GM21528 (cell line): ENCODE data around the gene TRPC6.
"Not testable (repeated sequence)": the region's sequence is repeated elsewhere in the genome, so short reads cannot be mapped to it uniquely, and the experiment has no call there.

Source experiments
- ATAC-seq: cut with Tn5 transposase; IDR thresholded peaks from one replicate; pipeline ENCODE4 v1.9.1; 2021; ENCODE audit warnings: mild to moderate bottlenecking, moderate library complexity; ENCODE audit not compliant: unreplicated experiment, low FRiP score

TRPC6 gene

DNA sequence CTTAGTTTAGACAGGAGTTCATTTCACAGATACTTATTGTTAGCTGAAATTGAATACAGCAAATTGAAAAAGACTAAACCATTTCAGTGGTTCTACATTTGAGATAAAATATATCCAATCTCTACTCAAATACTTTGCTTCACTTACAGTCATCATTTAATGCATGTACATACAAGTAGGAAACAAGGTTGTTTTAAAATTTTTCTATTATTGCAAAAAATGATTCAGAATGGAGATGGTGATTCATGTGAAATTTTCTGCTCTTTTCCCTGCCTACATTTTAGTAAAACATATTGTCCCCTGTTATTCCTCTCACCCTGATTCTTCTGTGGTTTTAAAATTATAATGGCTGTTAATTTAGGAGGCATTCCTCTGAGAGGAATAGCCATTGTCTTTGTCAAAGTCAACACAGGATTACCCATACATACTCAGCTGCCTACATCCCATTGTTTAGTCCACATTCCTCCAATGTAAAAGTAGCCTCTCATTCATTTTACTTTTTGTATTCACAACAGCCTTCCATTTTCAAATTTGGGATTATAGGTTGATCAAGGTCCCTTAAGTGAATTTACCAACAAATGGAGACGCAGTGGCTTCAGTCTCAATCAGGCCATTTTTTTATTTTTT lies 60.1 kb downstream of the TRPC6 start:
- no peak for ATAC-seq

DNA sequence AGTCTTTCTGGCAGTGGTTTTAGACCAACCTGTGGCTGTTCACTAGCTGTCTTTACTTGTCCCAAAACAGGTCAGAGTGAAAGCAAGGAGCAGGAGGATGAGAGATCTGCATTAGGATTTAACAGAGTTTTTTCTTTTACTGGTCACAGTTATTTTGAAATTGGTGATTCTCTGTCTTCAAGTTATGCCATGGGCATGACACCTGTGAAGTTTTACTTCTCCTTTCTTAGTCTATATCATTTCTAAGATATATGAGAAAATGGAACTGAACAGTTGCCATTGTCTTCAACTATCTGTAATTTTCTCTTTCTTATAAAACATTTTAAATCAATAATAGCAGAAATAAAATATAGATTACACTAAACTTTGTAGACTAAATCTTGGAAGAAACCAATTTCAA lies 60.6 kb downstream of the TRPC6 start:
- ATAC-seq, result no peak

DNA sequence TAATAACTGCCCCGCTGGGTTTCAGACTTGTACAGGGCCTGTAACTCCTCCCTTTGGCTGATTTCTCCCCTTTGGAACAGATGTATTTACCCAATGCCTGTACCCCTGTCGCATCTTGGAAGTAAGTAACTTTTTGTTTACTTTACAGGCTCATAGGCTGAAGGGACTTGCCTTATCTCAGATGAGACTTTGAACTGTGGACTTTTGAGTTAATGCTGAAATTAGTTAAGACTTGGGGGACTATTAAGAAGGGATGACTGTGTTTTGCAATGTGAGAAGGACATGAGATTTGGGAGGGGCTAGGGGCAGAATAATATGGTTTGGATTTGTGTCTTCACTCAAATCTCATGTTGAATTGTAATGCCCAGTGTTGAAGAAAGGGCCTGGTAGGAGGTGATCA lies 62.0 kb downstream of the TRPC6 start:
- no peak for ATAC-seq

DNA sequence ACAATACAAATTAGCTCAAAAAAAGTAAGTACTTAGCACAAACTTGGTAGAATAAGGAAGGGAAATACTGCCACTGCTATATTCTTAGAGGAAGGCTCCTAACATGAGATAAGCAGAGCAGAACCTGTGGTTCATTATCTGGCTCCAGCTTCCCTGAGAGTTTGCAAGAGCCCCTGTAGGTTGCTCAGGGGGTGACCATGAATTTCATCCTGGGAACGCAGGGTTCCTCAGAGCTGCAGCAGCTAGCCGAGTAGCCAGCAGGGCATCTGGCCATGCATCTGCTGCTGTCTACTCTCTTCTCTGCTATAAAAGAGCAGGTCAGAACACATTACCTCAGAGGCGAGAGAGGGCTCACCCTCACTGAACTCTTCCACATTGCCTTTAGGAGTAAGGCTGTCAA lies 67.3 kb downstream of the TRPC6 start:
- no peak for ATAC-seq

DNA sequence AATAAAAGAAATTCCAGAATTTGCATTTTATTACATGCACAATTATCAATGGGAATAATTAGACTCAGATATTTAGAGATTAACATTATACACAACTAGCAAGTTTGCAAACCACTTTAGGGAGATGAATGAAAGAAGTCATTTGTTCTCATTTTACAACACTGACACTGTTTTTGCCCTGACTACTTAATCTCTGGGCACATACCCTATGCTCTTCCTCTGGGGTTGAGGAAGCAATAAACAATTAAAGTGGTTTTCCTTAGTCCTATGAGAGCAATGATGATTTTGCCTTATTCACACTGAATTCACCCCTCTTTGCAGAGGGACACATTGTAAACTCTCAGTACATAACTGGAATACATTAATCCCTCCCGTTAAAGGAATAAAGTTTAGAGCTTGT lies 72.7 kb downstream of the TRPC6 start:
- no peak for ATAC-seq

DNA sequence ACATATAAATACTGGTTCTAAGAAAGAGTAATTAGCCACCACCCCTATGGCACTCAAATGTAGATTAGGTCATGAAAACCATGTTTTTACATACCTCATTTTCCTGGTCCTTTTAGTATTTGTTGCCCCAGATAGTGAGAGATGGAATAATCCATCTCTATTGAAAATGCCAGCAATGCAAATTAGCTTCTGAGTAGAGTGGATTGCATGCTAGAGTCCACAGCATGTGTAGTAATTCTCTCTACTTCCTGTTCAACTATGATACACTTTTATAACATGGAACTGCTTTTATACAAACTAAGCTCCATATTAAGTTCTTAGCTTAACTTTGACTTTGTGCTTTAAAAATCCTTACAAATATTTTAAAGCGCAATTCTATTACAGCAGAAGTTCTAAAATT lies 73.2 kb downstream of the TRPC6 start:
- no peak for ATAC-seq

DNA sequence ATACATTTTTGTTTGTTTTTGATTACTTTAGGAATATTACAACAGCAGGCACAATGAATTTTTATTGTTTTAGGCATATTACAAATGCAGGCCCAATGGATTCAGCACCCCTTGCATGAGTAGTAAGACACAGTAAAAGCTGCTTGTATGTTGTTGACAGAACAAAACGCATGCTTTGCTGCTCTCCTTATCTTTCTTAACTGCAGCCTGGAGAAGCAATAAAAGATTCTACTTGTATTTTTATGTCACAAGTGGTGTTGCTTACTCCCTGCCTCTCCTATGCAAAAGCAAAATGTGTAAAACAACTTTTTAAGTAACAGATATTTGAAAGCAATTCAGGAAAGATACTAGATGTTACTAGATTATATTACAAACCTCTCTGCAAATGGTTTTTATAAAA lies 73.9 kb downstream of the TRPC6 start:
- ATAC-seq, result no peak

DNA sequence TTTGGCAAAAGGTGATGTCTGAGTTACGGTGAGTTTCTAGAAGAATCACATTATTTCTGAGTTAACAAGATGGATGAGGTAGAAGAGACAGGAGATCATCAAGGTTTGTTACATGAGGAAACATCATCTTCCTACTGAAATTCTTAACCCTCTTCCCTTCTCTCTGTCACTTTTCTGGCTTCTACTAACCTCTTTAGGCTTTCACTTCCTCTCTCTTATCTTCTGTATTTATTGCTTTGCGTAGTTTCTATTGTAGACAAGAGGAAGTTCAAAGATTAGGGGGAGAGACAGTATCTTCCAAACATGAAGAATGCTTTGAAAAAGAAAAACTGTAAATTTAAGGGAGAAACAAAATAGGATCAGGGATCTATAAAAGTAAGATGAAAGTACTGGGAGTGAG lies 75.4 kb downstream of the TRPC6 start:
- ATAC-seq, result no peak

DNA sequence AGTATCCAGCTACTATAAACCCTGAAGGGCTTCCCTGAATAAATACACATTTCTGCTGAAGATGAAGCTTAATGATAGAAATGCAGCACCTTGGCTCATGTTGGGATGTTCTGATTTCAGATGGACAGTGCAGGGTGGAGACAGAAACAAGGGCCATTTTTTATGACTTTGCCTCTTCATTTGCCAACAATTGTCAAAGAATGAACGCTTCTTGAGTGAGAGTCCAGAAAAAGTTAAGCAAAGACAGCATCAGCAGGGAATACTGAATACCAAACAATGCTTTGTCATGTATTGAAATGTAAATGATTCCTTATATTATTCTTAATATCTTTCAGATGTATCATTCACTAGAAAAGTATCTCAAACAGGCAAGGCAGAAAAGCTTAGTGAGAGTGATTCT lies 84.9 kb downstream of the TRPC6 start:
- no peak for ATAC-seq

DNA sequence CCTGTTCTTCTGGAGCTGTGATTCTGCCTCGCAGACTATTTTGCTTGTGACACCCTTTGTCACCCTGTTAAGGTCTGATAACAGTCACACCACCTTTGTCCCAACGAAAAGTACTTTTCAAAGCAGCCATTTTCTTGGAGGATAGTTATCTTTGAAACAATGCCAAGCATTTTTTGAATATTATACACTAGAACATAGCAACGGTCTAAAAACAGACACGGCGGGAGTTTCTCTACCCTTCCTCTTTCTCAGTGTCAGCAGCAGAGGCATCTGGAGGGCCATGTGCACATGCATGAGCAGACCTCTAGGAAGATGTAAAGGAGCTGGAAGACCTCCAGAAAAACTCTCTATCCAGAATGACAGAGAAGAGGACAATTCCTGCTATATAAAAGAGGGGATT lies 86.5 kb downstream of the TRPC6 start:
- ATAC-seq, result no peak

DNA sequence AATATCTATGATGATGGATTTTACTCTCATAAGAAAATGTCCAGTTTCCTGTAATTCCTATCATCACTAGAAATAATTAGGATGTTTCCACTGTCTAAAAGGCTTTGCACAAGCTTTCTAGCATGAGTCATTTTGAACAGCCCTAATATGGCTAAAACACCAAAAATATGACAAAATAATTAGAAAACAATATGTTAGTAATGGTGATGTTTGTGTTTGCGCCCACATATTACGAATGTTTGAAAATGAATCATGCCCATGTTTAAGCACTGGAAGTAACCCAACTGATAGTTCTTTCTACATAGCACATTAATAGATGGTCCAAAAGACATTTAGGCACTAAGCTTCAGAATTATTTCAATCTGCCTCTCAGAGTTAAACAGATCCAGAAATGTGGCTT lies 96.0 kb downstream of the TRPC6 start:
- no peak for ATAC-seq

DNA sequence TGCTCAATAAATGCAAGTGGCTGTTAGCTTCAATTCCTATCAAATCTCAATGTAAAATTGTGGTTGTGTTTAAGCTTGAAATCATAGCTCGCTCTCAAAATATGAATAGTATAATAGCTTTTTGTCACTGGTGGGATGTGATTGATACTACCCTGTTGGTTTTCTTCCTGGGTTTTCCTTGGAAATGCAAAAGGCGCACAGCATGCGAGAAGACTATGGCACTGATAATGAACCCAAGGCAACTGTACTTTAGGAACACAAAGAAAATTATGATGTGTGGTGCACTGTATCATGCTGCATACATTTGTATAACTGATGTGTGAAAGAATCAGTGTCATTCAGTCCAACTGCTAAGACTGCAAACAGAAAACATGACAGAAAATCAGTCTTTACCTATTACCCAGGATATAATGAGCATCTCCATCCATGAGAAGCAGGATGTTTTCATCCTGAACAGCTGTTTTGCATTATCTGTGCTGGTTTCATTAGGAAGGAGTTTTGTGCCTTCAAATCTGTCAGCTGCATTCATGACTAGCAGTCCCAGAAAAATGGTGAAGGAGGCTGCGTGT lies 101.2 kb downstream of the TRPC6 start:
- ATAC-seq, result no peak

DNA sequence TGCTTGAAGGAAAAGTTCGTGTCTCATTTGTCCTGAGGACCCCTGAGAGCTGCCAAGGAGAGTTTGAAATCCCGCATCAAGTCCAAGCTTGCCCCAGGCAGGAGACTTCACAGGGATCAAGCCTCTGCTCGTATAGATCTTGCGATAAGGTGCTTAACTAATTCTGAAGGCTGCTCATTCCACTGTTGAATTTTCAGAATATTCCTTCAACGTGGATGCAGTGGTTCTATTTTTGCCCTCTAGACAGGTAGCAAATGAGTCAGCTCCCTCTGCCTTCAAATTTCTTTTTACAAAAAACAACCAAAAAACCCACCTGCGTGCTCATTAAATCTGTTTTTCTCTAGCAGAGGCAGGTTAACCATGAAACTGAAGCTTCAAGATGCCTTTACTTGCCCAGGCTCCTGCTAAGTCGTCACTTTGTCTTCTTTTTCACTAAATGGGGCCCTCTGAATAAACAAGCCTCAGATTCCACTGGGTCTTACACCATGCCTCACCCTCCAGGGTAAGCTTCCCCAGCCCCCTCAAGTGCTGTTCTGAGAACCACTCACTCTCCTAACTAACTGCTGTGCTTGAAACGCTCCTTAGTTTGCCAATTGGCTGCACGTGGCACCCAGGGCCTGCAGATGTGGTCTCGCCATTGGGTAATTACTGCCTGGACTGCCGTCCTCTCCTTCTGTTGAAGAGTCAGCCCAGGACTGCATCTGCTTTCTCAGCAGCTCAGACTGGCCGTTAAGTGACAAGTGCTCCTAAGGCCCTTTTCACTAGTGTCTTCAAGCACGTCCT lies 105.0 kb downstream of the TRPC6 start:
- no peak for ATAC-seq

DNA sequence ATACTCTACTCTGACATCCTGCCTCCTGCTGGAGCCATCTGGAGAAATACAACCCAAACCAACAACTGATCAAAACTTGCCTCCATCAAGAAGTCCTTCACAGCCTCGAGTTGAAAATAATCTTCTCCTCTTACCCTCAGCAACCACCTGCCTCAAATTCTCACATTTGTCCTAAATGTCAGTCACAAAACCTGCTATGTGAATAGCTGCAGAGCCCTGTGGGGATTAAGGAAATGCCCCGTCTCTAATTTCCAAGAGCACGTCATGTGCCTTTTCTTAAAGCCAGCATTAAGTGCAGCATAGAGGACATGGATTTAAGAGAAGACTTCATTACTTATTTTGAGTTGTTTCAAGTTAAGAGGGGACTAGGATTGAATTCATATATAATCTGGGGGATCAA lies 105.9 kb downstream of the TRPC6 start:
- ATAC-seq, result no peak

DNA sequence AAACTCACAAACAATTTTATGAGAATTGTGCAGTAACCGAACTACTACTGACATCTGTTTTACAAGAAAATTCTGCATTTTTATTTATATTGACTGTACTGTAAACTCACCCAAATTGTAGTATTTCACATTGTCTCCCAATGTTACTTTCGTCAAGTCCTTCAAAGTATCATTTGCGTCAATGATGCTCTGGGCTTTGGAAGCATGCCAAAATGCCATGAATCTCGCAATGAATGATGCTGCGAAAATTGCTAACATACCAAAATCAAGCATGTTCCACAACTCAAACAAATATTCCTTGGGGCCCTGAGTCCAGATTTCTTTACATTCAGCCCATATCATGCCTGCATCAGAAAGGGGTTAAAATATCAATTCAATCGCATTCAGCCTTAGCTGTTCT lies 107.6 kb downstream of the TRPC6 start:
- ATAC-seq, result no peak

DNA sequence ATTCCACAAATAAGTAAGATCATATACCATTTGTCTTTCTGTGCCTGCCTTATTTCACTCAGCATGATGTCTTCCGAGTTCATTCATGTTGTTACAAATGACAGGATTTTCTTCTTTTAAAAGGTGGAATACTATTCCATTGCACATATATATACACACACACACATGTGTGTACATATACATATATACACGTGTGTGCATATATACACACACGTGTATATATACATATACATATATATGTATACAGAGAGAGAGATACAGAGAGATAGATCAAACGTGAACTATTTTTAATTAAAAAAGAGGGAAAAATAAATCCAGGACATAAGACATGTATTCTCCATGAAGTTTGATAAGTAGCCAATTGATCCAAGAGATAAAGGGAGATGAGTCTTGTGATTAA lies 108.1 kb downstream of the TRPC6 start:
- no peak for ATAC-seq

DNA sequence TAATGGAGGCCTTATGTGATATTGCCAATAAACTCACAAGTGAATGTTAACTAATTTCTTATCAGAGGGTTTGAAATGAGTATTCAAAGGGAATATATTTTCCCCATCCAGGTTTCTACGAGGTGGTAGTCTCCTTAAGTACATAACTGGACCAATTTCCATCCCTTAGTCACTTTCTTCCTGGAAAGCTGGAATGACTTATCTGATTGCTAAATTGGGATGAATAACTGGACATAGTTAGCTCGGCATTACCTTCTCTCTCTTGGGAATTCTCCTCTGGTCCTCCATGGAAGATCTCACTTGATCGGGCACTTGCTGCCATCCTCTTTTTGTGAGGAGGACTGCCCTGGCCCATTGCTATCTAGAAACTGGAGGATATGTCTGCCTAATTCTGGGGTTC lies 109.1 kb downstream of the TRPC6 start:
- no peak for ATAC-seq

DNA sequence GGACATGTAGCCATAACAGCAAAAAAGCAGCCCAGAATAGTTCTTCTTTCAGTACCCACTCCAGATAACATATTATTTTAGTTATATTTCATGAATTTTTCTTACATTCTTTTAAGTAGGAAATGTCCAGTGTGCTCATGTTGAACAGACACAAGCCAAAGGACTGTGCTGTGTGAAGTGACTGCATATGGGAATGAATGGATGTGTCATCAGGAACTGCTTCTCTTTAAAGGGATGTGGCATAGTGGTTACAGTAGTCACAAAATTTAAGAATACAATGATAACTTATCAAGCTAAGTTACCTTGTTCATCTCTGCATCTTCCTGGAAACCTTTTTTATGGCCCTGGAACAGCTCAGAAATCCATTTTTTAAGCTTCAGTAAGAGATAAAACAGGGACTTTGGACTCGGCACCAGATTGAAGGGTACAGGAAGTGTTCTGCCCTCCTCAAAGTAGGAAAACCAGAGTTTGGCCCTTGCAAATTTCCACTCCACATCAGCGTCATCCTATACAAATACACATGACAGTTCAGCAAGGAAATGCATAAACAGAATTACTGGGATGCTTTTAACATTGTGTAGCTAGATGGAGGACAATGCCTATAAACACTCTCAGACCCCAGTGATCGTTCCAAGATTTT lies 112.8 kb downstream of the TRPC6 start:
- ATAC-seq, result no peak

DNA sequence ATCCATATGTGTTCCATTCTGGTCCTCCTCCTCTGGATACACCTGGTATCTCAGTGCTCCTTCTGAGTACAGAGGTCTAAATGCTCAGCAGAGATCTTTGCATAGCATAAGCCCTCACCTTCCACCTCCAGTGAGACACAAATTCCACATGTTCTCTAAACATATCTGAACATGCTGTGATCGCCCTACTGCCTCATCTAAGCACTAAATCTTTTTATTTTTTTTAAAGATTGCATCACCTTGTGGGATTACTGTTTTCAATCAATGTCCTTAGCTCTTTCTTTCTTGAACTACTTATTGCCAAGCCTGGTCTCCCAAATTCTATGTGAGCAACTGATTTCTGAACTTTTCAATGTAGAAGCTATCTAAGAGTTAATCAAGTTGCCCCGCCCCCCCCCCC lies 113.4 kb downstream of the TRPC6 start:
- ATAC-seq, result no peak

DNA sequence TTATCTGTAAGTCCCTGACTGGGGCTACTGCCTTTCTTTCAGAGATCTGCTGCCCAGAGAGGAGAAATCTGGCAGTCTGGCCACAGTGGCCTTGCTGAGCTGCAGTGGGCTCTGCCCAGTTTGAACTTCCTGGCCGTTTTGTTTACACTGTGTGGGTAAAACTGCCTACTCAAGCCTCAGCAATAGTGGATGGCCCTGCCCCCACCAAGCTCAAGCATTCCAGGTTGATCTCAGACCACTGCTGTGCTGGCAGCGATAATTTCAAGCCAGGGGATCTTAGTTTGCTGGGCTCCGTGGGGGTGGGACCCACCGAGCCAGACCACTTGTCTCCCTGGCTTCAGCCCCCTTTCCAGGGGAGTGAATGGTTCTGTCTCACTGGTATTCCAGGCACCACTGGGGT lies 117.5 kb downstream of the TRPC6 start:
- no peak for ATAC-seq

DNA sequence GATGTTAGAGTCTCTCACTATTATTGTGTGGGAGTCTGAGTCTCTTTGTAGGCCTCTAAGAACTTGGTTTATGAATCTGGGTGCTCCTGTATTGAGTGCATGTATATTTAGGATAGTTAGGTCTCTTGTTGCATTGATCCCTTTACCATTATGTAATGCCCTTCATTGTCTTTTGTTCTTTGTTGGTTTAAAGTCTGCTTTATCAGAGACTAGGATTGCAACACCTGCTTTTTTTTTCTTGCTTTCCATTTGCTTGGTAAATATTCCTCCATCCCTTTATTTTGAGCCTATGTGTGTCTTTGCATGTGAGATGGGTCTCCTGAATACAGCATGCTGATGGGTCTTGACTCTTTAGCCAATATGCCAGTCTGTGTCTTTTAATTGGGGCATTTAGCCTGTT lies 119.4 kb downstream of the TRPC6 start:
- ATAC-seq, result not testable (repeated sequence)

DNA sequence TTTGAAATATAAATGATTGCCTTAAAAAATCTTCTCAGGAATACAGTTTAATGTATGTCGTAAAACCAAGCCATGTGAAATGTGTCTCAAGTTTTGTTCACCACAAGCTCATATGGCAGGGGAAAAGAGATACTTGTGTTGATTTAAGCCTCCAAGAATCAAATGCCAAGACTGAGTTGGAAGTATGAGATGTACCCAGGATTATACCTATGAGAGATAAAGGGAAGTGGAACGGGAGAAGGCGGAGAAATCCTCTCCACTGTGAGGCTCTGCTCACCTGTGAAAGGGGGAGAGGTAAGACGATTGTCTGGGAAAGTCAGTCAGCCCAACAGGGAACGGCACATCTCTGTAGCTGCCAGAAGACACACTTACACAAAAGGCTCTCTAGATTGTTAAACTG lies 124.8 kb downstream of the TRPC6 start:
- no peak for ATAC-seq
